HS-5 (cell line): ENCODE results near the gene TFPI2.

Experiments used
- DNase-seq: peaks from one replicate; pipeline ENCODE4 v3.0.0-alpha.2; 2012; ENCODE audit warnings: low read depth

The TFPI2 gene

DNA sequence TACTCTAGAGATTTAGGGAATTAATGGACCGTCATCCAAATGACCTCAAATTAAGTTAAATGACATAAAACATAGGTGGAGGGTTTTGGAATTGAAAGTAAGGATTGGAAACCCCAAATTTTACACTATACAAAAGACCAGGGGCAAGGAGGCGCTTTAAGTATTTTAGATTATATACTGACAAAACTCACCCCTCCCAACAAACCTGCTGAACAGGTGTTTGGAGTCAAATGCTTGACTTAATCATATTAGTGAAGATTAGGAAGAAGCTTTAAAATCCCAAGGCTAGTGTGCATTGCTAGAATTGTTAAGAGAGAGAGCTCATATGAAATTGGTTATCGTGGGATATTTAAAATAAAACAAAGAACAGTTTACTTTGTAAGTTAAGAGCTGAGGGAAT, 15.7 kb upstream of the TFPI2 start, which contains the start of gene GNGT1:
TSS of gene GNGT1 (plus strand) at position 301 of the 400 bp plus-strand sequence. CDS start 180 bp downstream, outside the sequence.
- DNase-seq, result no peak

DNA sequence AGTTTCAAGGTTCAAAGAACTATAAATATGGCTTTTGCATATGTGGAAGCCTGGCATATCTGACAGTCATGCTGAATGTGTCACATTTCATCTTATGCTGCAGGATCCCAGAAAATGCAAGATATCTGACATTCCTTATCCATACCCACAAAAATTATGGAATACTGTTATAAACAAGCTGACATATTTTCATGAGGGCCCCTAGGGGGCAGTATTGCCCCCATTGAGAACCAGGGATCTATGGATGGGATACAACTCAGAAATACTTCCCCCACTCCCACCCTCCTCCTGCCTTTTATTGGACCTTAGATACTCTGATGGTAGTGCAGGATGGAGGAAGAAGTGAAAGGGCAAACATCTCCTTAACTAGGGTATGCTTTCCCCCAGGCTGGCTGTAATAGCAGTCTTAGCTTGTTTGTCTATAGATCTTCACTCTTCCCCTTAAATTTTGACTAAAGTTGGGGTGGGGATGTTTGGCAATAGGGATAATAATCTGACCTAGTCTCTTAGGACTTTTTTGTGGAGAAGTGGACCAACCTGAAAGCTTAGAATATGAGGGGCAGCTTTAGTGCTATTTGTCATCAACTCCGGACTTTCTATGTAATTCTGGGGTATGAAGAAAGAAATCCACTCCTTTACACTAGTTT, 12.3 kb upstream of the TFPI2 start:
- DNase-seq, result peak; percentile 15

DNA sequence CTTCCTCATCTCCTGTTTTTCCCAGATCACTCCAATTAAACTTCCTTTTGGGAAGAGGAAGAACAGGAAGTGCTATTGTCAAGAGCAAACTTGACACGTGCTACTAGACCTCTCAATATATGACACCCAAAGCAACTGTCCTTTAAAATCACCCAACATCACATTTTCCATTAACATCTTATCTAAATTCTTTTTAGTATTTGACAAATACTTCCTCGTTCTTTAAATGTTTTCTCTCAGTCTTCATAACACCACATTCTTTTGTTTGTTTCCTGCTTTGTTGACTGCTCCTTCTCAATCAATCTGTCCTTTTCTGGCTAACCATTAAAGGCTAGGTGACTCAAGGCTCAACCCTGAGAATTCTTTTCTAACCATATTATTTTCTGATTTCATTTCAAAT, 7.1 kb upstream of the TFPI2 start:
- no peak for DNase-seq

DNA sequence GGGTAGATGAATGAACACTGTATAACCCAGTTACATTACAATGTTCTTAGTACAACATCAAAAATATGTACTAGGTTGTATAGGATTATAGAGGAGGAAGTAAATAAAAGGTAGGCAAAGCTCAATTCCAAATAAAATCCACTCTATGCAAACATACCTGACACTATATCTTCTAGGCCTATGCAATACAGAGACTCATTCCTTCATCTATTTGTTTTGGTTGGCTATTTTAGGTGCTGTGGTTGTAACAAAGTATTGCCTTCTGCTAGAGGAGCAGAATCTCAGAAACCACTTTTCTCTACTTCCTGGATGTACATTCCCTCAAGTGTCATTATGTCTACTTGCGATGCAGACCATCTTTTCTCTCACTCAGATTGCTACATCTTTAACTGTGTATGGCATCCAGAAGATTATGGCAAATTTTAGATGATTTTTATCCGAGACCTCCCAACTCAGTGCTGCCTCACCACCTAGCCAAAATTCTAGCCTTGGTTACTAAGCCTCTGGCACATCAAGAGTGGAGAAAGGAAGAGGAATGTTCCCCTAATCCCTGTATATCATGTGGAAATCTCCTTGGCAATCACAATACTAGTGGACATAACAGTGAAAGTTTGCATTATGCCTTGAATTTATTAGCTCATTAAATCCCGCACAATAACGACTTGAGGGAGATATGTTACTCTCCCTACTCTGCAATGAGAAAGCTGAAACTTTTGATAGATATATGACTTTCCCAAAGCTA, 5.5 kb upstream of the TFPI2 start:
- DNase-seq, result no peak

DNA sequence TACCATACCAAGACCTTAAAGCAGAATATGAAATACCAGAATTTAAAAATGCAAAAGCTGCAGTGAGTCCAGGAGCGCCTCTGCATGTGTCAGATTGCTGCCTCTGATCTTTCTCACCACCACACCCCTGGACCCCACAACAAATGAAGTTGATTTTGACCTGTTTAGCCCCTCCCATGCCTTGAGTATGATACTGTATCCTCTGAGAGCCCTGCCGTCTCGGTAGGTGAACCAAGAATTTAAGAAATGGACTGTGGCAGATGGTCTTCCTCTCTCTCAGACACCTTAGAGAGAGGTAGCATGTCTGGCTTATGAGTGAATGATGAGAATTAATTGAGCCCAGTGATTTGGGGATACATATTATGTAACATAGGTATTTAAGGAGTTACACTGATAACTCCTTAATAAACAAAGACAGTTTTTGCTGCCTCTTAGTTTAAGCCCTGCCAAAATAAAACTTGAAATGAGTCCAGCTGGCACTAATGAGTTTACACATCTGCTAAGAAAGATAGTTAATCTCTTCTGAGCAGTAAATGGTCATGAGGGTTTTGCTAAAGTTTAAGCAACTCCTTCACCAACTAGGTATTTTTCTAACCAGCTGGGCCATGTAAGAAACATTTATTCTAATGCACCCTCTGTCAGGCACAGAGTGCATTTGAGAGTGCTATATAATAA, 4.5 kb upstream of the TFPI2 start:
- no peak for DNase-seq

DNA sequence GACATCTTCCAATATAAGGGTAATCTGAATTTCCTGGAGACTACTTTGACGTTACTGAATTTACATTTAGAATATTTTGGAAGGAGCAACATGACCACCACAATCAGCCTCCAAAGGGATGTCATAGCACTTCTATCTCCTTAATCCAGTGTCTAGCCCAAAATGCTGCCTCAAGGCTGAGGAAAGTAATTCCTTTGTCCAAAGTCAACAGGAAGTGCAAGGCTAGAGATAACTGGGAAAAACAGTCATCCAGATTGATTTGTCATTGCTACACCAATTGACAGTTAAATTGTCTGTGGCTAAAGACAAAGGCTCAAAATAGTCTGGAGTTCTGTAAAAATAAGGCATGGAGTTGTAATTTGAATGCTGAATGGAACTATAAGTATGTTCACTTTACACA, 3.9 kb upstream of the TFPI2 start:
- DNase-seq, result no peak

DNA sequence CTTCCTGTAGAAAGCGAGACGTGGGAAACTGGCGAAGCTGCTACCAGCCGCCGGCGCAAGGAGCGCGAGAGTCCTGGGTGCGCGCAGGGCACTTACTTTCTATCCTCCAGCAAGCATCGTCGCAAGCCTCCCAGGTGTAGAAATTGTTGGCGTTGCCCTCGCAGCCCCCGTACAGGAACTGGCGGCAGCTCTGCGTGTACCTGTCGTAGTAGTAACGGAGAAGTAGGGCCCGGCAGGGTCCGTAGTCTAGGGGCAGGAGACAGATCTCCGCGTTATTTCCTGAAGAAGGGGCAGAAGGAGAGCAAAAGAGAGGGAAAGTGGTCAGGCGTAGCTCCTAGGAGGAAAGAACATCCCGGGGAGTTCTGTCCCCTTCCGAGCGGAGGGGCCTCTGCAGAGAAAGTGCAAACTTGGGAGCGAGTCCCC, 501 bp downstream of the TFPI2 start:
- DNase-seq, result no peak

DNA sequence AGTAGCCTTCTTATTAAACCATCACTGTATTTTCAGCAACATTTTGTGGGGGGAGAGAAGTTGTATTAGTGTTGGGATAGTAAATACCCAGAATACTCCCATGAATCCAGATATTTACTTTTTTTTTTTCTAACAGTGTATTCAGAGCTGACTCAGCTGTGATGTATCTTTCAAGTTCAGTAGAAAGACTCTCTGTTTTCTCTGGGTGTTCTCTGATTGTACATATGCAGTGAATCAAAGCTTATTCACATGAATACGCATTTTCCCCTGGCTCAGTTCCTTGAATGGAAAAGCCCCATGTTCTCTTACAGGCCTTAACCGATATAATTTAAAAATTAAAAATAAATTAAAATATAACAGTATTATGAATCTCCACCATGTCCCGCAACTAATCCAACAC, 1.3 kb downstream of the TFPI2 start:
- peak; percentile 35 for DNase-seq

DNA sequence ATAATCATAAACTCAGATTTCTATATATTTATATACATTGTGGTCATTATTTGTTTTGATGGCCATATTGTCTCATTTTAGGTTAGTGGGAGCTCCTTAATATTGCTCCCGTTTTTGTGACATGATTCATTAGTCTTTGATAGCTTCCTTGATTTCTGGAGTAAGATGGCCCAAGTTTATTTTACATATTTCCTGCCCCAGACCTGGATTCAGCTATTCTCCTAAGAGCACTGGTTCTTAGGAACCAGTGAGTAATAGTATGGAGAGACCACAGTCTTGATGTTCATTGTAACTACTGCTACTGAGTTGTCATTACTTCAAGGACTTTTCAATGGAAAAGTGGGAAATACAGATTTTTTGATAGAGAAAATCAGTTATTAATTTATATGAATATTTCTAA, 6.0 kb downstream of the TFPI2 start:
- no peak for DNase-seq

DNA sequence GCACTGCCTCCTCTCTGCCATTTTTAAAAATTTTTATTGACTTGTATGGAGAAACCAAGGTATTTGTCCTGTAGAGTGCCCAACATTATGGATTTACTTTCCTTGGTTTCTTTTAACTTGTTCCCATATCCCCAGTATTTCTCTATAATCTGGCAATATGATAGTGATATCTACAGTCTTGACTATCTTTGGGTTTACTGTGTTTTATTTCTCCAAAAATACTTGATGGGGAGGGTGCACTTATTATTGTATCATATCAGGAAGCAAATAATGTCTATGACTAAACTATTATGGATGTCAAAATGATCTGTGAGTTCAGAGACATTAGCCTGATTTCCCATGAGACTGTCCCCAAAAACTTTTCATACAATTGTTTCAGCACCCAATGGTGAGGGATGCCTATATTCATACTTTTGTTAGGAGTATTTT, 6.6 kb downstream of the TFPI2 start:
- DNase-seq, result no peak

DNA sequence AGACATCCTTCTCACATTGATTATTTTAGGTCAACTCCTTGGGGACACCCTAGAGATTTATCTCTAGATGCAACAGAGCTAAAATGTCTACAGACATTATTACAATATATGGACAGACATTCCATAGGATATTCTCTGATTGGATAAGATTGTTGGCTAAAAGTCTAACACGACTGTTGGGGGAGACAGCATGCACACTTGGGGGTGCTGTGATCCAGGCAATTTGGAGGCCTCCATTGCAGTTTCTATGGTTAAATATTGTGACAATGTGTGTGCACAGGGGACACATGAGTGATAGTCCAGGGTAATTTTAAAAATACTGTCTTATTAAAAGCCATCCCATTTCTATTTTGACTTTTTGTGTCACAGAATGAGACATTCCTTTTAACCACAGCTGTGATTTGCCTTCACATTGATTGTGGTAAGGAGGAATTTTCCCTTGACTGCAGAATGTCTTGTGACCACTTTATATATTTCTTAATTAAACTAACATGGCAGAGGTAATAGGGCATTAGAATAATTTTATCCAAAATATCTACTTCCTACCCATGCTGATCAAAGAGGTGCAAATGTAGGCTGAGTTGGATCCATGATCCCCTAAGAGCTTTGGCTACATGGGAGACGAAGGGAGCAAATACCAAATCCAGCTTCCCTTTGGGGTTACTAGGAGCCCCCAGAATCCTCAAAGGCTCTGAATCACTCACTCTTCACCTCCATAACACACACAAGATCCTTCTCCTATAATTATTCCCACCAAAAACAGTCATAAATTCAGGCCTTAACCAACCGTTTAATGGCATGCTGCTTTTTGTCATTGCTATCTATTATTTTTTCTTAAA, 7.3 kb downstream of the TFPI2 start:
- DNase-seq, result no peak

DNA sequence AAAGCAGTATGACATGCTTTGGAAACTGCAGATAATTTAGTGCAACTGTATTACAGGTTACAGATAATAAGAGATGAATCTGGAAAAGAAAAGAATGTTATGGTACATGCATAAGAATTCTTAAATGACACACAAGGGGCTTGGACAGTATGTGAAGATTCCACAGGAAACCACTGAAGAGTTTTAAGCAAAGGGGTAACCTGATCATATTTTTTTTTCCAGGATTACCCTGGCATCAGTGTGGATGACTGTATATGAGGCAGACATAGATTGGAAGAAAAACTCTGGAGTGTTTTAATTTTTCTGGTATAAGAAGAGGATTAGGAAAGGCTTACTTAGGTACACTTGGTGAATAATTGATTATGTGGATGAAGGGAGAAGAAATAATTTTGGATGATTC, 8.1 kb downstream of the TFPI2 start:
- DNase-seq, result no peak

DNA sequence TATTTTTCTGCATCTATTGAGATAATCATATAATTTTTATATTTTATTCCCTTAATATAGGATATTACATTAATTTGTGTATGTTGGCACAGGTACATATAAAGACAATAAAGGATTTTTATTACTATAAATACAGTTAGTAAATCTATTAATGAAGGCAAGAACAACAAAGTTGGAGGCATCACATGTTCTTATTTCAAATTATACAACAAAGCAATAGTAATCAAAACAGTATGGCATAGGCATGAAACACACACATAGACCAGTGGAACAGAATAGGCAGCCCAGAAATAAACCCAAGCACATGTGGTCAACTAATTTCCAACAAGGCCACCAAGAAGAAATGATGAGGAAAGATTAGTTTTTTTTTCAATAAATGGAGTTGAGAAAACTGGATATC, 11.2 kb downstream of the TFPI2 start:
- no peak for DNase-seq

DNA sequence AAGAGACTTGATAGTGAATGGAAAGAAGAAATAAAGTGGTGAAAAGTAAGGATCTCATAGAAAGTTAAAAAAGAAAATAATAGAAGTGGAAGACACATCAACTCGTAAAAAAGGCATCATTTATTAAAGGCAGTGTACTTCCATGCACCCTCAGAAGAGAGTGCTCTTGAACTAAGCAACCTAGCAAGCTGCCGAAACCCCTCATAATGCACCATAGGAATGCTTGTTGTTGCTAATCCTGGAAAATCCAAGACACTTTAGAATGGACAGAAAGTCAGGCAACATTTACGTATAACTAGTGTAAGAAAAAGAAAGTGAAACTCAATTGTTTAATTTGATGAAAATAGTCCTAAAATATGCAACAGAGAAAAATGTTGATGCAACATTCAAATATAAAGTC, 12.8 kb downstream of the TFPI2 start:
- DNase-seq, result no peak

DNA sequence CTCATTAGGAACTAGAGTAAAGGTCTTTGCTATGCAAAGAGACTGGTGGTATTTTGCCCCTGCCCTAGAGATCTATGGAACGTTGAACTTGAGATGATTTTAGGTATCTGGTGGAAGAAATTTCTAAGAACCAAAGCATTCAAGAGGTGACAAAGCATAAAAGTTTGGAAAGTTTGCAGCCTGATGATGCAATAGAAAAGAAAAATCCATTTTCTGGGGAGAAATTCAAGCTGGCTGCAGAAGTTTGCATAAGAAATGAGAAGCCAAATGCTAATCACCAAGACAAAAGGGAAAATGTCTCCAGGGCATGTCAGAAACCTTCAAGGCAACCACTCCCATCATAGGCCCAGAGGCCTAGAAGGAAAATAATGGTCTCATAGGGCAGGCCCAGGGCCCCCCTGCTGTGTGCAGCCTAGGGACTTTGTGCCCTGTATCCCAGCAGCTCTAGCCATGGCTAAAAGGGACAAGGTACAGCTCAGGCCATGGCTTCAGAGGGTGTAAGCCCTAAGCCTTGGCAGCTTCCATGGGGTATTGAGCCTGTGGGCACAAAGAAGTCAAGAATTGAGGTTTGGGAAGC, 16.5 kb downstream of the TFPI2 start:
- no peak for DNase-seq

DNA sequence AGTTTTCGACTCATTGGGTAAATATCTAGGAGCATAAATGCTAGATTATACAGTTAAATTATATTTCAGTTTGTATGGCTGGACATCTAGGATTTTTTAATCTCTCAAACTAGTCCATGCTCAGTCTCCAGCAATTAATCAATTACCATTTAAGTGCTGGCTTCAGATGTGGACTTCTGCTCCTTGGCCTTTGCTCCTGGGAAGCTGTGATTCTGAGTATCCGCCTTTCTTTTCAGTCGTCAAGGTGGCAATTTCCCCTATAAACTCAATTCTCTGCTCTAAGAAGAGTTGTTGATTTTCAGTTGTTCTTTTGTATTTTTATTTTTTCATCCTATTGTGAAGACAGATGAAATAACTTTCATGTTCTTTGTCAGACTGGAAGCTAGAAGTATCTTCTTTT, 23.7 kb downstream of the TFPI2 start:
- no peak for DNase-seq

DNA sequence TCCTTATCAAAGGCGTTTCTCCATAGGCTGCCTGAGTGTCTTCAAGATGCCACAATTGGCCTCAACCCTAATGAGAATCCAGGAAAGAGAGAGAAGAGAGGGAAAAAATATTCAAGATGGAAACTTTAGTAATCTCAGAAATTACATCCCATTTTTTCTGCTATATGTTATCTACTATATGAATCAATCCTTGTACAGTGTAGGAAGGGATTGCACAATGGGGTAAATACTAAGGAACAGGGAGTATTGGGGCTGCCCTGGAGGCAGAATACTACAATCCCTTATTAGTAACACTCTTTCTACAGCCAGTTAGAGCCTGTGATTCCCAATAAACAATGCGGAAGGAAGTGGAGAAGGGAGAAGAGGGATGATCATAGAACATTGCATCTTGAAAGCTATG, 27.9 kb downstream of the TFPI2 start:
- DNase-seq, result no peak

DNA sequence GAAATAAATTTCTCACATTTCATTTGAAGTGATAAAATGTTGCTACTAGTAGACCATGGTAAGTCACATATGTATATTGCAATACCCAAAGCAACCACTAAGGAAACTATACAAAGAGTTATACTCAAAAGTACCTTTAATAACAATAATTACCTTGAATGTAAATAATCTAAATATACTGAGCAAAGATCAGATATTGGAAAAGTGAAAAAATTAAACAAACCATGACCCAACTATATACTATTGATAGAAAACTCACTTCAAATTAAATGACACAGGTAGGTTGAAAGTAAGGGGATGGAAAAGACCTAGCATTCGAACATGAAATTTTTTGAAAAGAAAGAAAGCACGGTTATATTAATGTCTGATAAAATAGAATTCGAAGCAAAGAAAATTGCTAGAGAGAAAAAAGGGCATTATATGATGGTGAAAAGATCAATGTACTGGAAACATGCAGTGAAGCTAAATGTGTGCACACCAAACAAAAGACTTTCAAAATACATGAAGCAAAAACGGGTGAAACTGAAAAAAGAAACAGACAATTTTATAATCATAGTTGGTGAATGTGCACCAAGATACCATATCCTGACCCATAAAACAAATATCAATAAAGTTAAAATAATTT, 29.1 kb downstream of the TFPI2 start:
- no peak for DNase-seq

DNA sequence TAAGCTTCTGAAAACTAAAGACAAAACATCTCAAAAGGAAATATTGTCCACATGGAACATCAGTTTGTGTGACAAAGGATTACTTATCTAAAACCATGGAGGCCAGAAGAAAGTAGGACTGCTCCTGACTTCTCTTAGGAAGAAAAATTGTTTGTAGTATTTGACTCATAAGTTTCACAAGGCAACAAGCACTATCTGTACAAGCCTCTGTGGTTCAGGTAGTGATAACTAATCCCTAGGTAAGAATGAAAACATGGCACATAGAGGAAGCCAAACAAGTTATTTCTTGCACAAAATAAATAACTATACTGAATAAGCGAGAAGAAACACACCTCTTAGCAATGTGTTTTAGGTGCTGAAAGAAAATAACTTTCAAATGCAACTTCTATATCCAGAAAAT, 30.3 kb downstream of the TFPI2 start:
- DNase-seq, result no peak

DNA sequence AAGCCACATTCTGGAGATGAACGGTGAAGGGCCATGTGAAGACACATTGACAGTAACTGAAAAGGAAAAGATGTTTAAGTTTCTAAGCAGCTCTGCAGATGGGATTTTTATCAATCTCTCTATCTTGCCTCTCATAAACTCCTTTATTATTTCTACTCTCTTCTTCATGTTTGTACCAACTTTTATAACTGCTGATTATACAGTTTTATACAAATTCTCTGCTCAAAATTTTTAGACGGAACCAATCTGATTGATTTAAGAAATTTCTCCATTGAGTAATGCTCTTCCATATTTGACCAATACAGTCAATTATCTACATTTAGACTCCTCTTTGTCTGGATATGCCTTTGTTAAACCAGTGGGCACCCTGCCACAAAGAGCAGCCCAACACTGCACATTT, 31.7 kb downstream of the TFPI2 start:
- DNase-seq, result no peak

DNA sequence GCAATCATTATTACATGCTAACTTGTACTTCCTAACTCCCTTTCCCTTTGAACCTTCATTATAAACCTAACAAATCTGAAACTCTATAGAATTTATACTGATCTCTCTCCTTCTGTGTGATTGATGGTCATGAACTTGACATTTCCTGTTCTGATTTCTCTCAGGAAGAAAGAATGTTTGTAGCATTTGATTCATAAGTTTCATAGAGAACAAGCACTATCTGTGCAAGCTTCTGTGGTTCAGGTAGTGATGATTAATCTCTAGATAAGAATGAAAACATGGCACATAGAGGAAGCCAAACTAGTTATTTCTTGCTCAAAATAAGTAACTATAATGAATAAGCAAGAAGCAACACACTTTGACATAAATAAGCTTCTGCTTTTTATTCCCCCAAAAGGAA, 34.2 kb downstream of the TFPI2 start:
- no peak for DNase-seq

DNA sequence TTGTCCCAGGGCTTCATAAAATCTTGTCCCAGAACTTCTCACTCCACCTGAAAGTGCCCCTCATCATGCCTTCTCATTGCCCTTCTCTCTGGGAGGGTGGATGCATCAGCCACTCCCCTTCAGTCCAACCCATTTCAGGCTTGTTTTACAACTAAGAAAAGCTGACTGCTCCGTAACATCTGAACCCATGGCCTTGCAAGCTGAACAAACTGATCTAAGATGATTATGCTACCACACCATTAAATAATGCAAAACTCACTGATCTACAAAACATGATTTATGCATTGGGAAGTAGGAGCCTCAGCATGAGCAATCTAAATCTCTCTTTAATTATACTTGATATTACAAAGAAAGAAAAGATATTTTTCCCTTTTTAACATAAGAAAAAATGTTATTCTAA, 34.8 kb downstream of the TFPI2 start:
- no peak for DNase-seq
